Right atrium auricular region (tissue), 2 donors: ENCODE data around the gene MMP25. TPM values are rescaled to one million over a fixed set of nuclear protein-coding genes. Genes with fewer than 3 reads are reported as not detected.
A peak's percentile ranks its signal among the peaks of the same experiment; 100 is the strongest.
"Not testable (repeated sequence)": the region's sequence is repeated elsewhere in the genome, so short reads cannot be mapped to it uniquely, and the experiment has no call there.

Experiments used
- DNase-seq: peaks from one replicate; pipeline ENCODE4 v3.0.0-alpha.2; 2019; ENCODE audit warnings: low spot score
- H3K27ac ChIP-seq, 2 donors: fragments of 200-600 bp; sonication (generic); 1 replicate in 1 of 2; 2 replicates in 1 of 2; pipeline ENCODE4 v1.5.1; 2016 to 2019
- H3K27me3 ChIP-seq, 2 donors: fragments of 200-600 bp; sonication (generic); one replicate each; pipeline versions ENCODE4 v1.5.1 to v1.6.0; 2017 to 2019
- H3K36me3 ChIP-seq: fragments of 200-600 bp; sonication (generic); one replicate; pipeline ENCODE4 v1.5.1; 2016
- H3K4me1 ChIP-seq, 2 donors: fragments of 200-600 bp; sonication (generic); one replicate each; pipeline versions ENCODE4 v1.5.1 to v1.6.0; 2017 to 2019
- H3K4me3 ChIP-seq, 2 donors: fragments of 200-600 bp; sonication (generic); 1 replicate in 1 of 2; 2 replicates in 1 of 2; pipeline ENCODE4 v1.5.1; 2017 to 2019; ENCODE audit warnings: mild to moderate bottlenecking in 1 of 2, moderate library complexity in 1 of 2
- H3K9me3 ChIP-seq, 2 donors: fragments of 200-600 bp; sonication (generic); one replicate each; pipeline ENCODE4 v1.5.1; 2019
- total RNA-seq, 2 donors: library from RNA; depleted of rRNA; stranded (reverse); fragments of >200 nt; gene quantifications; one replicate each; pipeline ENCODE4 v1.1.0, GENCODE V29; 2016
- TF ChIP-seq, protein P1 (sequence below), 2 donors: fragments of 200-600 bp; sonication (generic); IDR thresholded peaks; one replicate each; pipeline ENCODE4 v1.5.1; 2019; ENCODE audit warnings: antibody characterized with exemption in 2 of 2

Gene MMP25
- total RNA-seq, 2 donors from 2014 or later: 0.30 to 1.7 TPM

GRCh38 chr16:3065069-3065741 lies 18.8 kb downstream of the MMP25 start, which contains the start of gene IL32:
Gene IL32 (plus strand): TSS chr16:3065640. CDS start chr16:3065812, 172 bp downstream.
- TF ChIP-seq, protein P1, sequence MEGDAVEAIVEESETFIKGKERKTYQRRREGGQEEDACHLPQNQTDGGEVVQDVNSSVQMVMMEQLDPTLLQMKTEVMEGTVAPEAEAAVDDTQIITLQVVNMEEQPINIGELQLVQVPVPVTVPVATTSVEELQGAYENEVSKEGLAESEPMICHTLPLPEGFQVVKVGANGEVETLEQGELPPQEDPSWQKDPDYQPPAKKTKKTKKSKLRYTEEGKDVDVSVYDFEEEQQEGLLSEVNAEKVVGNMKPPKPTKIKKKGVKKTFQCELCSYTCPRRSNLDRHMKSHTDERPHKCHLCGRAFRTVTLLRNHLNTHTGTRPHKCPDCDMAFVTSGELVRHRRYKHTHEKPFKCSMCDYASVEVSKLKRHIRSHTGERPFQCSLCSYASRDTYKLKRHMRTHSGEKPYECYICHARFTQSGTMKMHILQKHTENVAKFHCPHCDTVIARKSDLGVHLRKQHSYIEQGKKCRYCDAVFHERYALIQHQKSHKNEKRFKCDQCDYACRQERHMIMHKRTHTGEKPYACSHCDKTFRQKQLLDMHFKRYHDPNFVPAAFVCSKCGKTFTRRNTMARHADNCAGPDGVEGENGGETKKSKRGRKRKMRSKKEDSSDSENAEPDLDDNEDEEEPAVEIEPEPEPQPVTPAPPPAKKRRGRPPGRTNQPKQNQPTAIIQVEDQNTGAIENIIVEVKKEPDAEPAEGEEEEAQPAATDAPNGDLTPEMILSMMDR (IDR thresholded peaks at IDR 0.05): no peak
- peaks cover 0 to 26% of the 10 kb centered on the region in 2 donors for H3K4me1 ChIP-seq
- no peaks in the 10 kb centered on the region for H3K27me3 ChIP-seq
- no peaks in the 10 kb centered on the region for H3K9me3 ChIP-seq
- DNase-seq: peak; percentile 92
- H3K27ac ChIP-seq: peak within 1 kb of the TSS; percentile 68 to 83
- H3K36me3 ChIP-seq: no peaks in the 10 kb centered on the region
- H3K4me3 ChIP-seq: peak within 1 kb of the TSS; percentile 43 to 47

GRCh38 chr16:3065742-3066439 lies 19.5 kb downstream of the MMP25 start:
- Histone ChIP-seq H3K4me3 (peak overlapping the region; percentile 43 to 47), H3K27me3 (no peaks in the 10 kb centered on the region), H3K36me3 (no peaks in the 10 kb centered on the region), H3K27ac (peak overlapping the region; percentile 68 to 83), H3K4me1 (peaks cover 0 to 24% of the 10 kb centered on the region in 2 donors), H3K9me3 (no peaks in the 10 kb centered on the region)
- TF ChIP-seq, protein P1 (IDR thresholded peaks at IDR 0.05): no peak
- DNase-seq: no peak

DNA sequence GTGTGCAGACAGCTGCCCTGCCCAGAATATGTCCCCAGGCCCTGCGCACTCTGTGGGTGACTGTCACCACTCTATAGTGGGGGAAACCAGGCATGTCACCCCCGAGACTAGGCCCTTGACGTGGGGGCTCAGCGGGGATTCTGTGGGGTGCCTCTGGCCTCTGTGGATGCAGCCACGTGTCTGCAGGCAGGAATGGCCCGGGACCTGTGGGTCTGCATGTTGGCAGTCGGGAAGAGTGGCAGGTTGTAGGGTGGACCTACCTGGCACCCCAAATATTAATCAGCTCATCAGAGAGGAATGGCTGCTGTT lies 20.0 kb downstream of the MMP25 start:
- no peaks in the 10 kb centered on the region for H3K36me3 ChIP-seq
- H3K4me1 ChIP-seq: peaks cover 0 to 24% of the 10 kb centered on the region in 2 donors
- peak overlapping the region; percentile 68 to 83 for H3K27ac ChIP-seq
- H3K9me3 ChIP-seq: no peaks in the 10 kb centered on the region
- peak overlapping the region; percentile 43 to 47 for H3K4me3 ChIP-seq
- TF ChIP-seq, protein P1 (IDR thresholded peaks at IDR 0.05): no peak
- no peak for DNase-seq
- H3K27me3 ChIP-seq: no peaks in the 10 kb centered on the region

DNA sequence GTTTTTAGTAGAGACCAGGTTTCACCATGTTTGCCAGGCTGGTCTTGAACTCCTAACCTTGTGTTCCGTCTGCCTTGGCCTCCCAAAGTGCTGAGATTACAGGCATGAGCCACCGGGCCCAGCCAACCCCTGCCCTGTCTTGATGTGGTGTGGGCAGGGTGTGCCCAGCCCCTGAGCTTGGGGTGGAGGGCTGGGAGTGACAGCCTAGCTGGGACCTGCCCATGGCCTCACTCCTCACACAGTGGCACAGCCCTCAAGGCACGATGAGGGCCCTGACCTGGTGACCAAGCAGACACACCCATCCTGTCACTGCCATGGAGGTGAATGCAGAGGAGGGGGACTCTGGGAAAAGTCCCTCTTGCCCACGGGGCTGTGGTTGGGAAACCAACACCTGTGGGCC lies 22.1 kb downstream of the MMP25 start:
- DNase-seq: no peak
- H3K4me1 ChIP-seq: peaks cover 0 to 24% of the 10 kb centered on the region in 2 donors
- TF ChIP-seq, protein P1 (IDR thresholded peaks at IDR 0.05): no peak
- no peaks in the 10 kb centered on the region for H3K36me3 ChIP-seq
- H3K4me3 ChIP-seq: no peak overlapping the region
- no peaks in the 10 kb centered on the region for H3K27me3 ChIP-seq
- H3K9me3 ChIP-seq: no peaks in the 10 kb centered on the region
- H3K27ac ChIP-seq: no peak overlapping the region

GRCh38 chr16:3069146-3069545 lies 22.8 kb downstream of the MMP25 start:
- DNase-seq, H3K27ac ChIP-seq, H3K36me3 ChIP-seq, H3K4me3 ChIP-seq, H3K9me3 ChIP-seq, H3K27me3 ChIP-seq: not testable (repeated sequence)
- H3K4me1 ChIP-seq: peaks cover 0 to 24% of the 10 kb centered on the region in 2 donors

- Histone ChIP-seq H3K4me1 (peaks cover 0 to 23% of the 10 kb centered on the region in 2 donors), H3K27me3 (no peaks in the 10 kb centered on the region), H3K36me3 (no peaks in the 10 kb centered on the region), H3K9me3 (no peaks in the 10 kb centered on the region), H3K4me3 (no peak overlapping the region), H3K27ac (no peak overlapping the region)
- TF ChIP-seq, protein P1 (IDR thresholded peaks at IDR 0.05): no peak
- DNase-seq: no peak
Measured at GRCh38 chr16:3070608-3071111, 24.3 kb downstream of the MMP25 start.
